Stimulated activated CD4-positive, alpha-beta T cell treated with anti-CD3 and anti-CD28 coated beads, TNF-alpha, amount 100 ng/mL, for 4 hours (primary cell): ENCODE results near the gene ZNF670.
"Not testable (repeated sequence)": the region's sequence is repeated elsewhere in the genome, so short reads cannot be mapped to it uniquely, and the experiment has no call there.

ENCODE experiments used
- DNase-seq, 3 experiments: peaks; one replicate each; pipeline ENCODE4 v3.0.0-alpha.2; 2020; ENCODE audit warnings: low read depth in 3 of 3

The ZNF670 gene

GRCh38 chr1:247043406-247043805, 35.2 kb downstream of the ZNF670 start:
- DNase-seq: no peak

- DNase-seq: no peak
Observed at GRCh38 chr1:247037511-247038320, 40.9 kb downstream of the ZNF670 start.

DNA sequence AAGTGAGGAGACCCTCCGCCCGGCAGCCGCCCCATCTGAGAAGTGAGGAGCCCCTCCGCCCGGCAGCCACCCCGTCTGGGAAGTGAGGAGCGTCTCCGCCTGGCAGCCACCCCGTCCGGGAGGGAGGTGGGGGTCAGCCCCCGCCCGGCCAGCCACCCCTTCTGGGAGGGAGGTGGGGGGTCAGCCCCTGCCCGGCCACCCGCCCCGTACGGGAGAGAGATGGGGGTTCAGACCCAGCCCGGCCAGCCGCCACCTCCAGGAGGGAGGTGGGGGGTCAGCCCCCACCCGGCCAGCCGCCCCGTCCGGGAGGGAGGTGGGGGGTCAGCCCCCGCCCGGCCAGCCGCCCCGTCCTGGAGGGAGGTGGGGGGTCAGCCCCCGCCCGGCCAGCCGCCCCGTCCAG, 46.3 kb downstream of the ZNF670 start:
- DNase-seq: not testable (repeated sequence)
